Measurements from ENCODE around the gene MAX.
"Not testable (repeated sequence)": the region's sequence is repeated elsewhere in the genome, so short reads cannot be mapped to it uniquely, and the experiment has no call there.

Gene MAX

DNA sequence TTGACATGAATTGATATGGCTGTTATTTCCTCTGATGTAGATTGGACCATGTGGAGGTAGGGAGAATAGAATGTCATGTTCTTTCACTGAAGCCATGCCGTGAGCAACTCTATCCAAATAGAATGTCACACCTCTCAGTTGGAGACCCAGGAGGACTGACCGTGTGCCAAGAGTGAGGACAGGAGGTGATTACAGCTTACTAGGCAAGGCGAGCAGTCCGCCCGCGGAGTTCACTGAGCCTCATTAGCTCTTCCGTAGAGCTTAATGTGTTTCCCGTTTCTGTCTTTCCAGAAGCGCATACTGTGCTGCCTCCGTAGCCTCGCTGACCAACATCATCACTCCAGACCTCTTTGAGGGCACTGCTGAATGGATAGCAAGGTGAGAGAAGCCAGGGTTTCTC lies 70.0 kb downstream of the MAX start:
- DNase-seq, result no peak

DNA sequence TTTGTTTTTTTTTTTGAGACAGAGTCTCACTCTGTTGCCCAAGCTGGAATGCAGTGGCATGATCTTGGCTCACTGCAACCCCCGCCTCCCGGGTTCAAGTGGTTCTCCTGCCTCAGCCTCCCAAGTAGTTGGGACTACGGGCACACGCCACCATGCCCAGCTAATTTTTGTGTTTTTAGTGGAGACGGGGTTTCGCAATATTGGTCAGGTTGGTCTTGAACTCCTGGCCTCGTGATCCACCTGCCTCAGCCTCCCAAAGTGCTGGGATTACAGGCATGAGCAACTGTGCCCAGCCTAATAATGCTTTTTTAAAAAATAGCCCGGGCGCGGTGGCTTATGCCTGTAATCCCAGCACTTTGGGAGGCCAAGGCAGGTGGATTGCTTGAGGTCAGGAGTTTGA lies 71.0 kb downstream of the MAX start:
- DNase-seq, result not testable (repeated sequence)

DNA sequence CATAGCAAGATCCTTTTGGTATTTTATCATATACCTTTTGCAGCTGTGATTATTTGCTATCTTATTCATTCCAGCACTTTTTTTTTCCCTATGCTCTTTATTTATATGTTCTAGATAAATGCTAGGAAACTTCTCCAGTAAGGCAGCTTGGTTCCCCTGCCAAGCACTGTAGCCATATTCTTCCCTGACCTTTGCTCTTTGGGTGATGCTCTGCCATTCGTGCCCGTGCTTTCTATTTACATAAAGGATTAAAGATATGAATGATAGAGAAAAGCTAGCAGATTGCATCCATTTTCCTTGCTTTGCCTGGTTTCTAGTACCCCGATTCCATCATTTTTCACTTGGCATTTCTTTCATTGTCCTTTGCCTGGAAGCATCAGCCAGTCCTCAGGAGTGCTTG lies 73.4 kb downstream of the MAX start:
- DNase-seq, result no peak

DNA sequence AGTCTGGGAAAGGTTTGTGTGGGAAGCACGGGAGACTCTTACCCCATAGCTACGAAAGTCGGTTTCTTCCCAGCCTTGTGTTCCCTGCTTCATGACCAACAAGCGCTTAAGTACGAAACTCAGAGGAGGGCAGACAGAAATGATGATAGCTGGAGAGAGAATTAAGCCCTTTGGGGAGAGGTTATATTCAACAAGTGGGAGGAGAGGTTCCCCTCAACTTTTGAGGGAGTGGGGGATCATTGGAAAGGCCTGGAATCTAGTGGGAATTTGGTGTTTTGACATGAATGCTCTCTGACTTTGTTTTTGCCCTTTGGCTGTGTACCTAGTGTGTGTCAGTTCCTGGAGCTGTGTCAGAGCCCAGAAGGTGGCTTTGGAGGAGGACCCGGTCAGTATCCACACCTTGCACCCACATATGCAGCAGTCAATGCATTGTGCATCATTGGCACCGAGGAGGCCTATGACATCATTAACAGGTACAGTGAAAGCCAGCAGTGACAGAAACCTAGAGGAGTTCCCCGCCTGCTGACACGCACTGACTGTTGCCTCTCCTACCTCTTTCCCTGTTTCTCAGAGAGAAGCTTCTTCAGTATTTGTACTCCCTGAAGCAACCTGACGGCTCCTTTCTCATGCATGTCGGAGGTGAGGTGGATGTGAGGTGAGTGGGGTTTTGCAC lies 75.1 kb downstream of the MAX start:
- DNase-seq, result no peak

DNA sequence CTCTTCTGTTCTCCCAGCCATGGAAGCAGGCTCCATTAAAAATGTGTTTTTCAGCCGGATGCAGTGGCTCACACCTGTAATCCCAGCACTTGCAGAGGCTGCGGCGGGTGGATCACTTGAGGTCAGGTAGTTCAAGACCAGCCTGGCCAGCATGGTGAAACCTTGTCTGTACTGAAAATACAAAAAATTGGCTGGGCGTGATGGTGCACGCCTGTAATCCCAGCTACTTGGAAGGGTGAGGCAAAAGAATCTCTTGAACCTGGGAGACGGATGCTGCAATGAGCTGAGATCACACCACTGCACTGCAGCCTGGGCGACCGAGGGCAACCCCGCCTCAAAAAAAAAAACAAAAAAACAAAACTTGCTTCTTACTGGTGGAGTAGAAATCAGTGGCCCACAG lies 75.8 kb downstream of the MAX start:
- DNase-seq, result no peak

DNA sequence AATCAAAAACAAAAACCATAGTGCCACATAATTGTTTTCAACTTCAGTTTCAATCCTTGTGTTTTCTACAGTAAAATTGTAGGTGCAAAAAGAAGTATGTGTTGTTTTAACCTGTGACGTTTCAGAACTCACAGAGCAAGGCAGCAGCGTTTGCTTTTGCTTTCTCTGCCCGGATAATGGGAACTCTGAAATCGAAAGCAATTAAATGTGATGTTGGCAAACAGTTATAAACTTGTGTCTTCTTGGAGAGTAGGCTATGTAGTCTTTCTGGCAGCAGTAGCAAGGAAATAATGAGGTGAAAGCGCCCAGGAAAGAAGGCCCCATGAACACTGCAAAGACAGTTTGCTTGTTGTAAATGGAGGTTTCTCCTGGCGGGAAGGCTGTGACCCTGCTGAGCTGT lies 76.5 kb downstream of the MAX start:
- no peak for DNase-seq
